GM10266 (cell line): ENCODE data around the gene SLC4A1AP.

Experiments
- DNase-seq: peaks from one replicate; pipeline ENCODE4 v3.0.0; 2012; ENCODE audit errors: extremely low spot score
- CTCF ChIP-seq: IDR thresholded peaks from 2 replicates; pipeline ENCODE4 v1.5.1; 2012; ENCODE audit warnings: mild to moderate bottlenecking, low read depth; ENCODE audit not compliant: control insufficient read depth, insufficient read depth; ENCODE audit errors: missing control alignments

Gene SLC4A1AP

GRCh38 chr2:27640722-27641245 lies 22.9 kb upstream of the SLC4A1AP start:
- DNase-seq: no peak
- no peak for TF ChIP-seq CTCF

GRCh38 chr2:27645197-27645596 lies 18.5 kb upstream of the SLC4A1AP start:
- DNase-seq: no peak
- no peak for TF ChIP-seq CTCF

- no peak for DNase-seq
- no peak for TF ChIP-seq CTCF
Observed at GRCh38 chr2:27647289-27647688, 16.4 kb upstream of the SLC4A1AP start.

- DNase-seq: no peak
- TF ChIP-seq CTCF: no peak
Observed at GRCh38 chr2:27647737-27648136, 16.0 kb upstream of the SLC4A1AP start.

- DNase-seq: no peak
- TF ChIP-seq CTCF: no peak
Observed at GRCh38 chr2:27651056-27651455, 12.6 kb upstream of the SLC4A1AP start.

- no peak for DNase-seq
- TF ChIP-seq CTCF: no peak
Observed at GRCh38 chr2:27652341-27652740, 11.3 kb upstream of the SLC4A1AP start.

- no peak for TF ChIP-seq CTCF
- DNase-seq: no peak
Observed at GRCh38 chr2:27652790-27653189, 10.9 kb upstream of the SLC4A1AP start.

GRCh38 chr2:27653397-27653796 lies 10.3 kb upstream of the SLC4A1AP start:
- TF ChIP-seq CTCF: no peak

More at GRCh38 chr2:27653397-27653796, 10.3 kb upstream of the SLC4A1AP start:
- no peak for DNase-seq
